Loucy (cell line): ENCODE data around the gene GGA1.

Source experiments
- H2AFZ ChIP-seq: fragments of 200-600 bp; sonication (generic); 2 replicates; pipeline ENCODE4 v1.6.0; 2016; ENCODE audit warnings: antibody characterized with exemption, mild to moderate bottlenecking, low read length, moderate library complexity
- H3F3A ChIP-seq: fragments of 200-600 bp; 2 replicates; pipeline ENCODE4 v1.6.0; 2016; ENCODE audit warnings: antibody characterized with exemption, low read depth, mild to moderate bottlenecking
- H3K27me3 ChIP-seq: fragments of 200-600 bp; sonication (generic); 2 replicates; pipeline ENCODE4 v1.6.1; 2014; ENCODE audit warnings: low read length, mild to moderate bottlenecking; ENCODE audit not compliant: insufficient read depth, poor library complexity, severe bottlenecking
- H3K36me3 ChIP-seq: fragments of 200-600 bp; sonication (generic); 2 replicates; pipeline ENCODE4 v1.6.1; 2016; ENCODE audit warnings: low read length; ENCODE audit not compliant: insufficient read depth
- H3K4me1 ChIP-seq: fragments of 200-600 bp; sonication (generic); 2 replicates; pipeline ENCODE4 v1.5.1; 2014; ENCODE audit warnings: low read length, mild to moderate bottlenecking; ENCODE audit not compliant: insufficient read depth, poor library complexity, severe bottlenecking
- H3K4me2 ChIP-seq: fragments of 200-600 bp; sonication (generic); 2 replicates; pipeline ENCODE4 v1.6.0; 2014; ENCODE audit warnings: antibody characterized with exemption, low read length, low read depth, mild to moderate bottlenecking; ENCODE audit not compliant: poor library complexity, severe bottlenecking
- H3K4me3 ChIP-seq: fragments of 200-600 bp; sonication (generic); 2 replicates; pipeline ENCODE4 v1.5.1; 2014; ENCODE audit warnings: low read length, mild to moderate bottlenecking, mixed read lengths; ENCODE audit not compliant: poor library complexity, severe bottlenecking
- H3K79me2 ChIP-seq: fragments of 200-600 bp; sonication (generic); 2 replicates; pipeline ENCODE4 v1.6.1; 2014; ENCODE audit warnings: low read length; ENCODE audit not compliant: insufficient read depth
- H3K9ac ChIP-seq: fragments of 200-600 bp; sonication (generic); 2 replicates; pipeline ENCODE4 v1.6.0; 2014; ENCODE audit warnings: mild to moderate bottlenecking, low read depth, low read length, moderate library complexity; ENCODE audit not compliant: poor library complexity, severe bottlenecking
- H3K9me2 ChIP-seq: fragments of 200-600 bp; sonication (generic); replicated peaks from 2 replicates; pipeline ENCODE4 v1.6.1; 2016; ENCODE audit warnings: low read depth, low read length, mixed read lengths
- H3K9me3 ChIP-seq: fragments of 200-600 bp; sonication (generic); 2 replicates; pipeline ENCODE4 v1.6.1; 2014; ENCODE audit warnings: mild to moderate bottlenecking, antibody characterized with exemption, low read length, low read depth; ENCODE audit not compliant: insufficient read depth
- H4K20me1 ChIP-seq: fragments of 200-600 bp; sonication (generic); 2 replicates; pipeline ENCODE4 v1.6.0; 2014; ENCODE audit warnings: antibody characterized with exemption, low read length, mild to moderate bottlenecking; ENCODE audit not compliant: insufficient read depth, poor library complexity, severe bottlenecking
- CTCF ChIP-seq: fragments of 200-600 bp; sonication (generic); conservative IDR thresholded peaks from 2 replicates; pipeline ENCODE4 v1.5.1; 2014; ENCODE audit warnings: mild to moderate bottlenecking, antibody characterized with exemption, low read length
- EZH2phosphoT487 ChIP-seq: fragments of 200-600 bp; IDR thresholded peaks from 2 replicates; pipeline ENCODE4 v1.6.1; 2018; ENCODE audit warnings: antibody characterized with exemption, mild to moderate bottlenecking, moderate library complexity, borderline replicate concordance

GGA1 gene

DNA sequence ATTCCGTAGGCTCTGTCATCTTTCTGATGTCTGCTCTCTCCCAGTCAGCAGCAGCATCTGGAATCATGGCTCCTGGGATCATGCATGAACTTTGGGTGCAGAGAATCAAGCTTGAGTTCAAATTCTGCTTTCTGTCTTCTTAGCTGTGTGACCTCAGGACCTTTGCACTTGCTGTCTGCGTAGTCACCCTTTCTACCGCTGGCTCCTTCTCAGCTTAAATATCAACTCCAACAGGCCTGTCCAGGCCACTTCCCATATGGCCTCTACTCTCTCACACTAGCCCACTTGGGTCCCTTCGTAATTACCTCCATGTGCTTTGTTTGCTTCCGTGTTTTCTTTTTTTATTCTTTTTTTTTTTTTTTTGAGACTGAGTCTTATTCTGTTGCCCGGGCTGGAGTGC, 4.6 kb upstream of the GGA1 start:
- peaks cover 1% of the 10 kb centered on the region for H3K79me2 ChIP-seq
- H2AFZ ChIP-seq: no peak overlapping the region
- H3F3A ChIP-seq: no peaks in the 10 kb centered on the region
- no peaks in the 10 kb centered on the region for H3K36me3 ChIP-seq
- peaks cover 11% of the 10 kb centered on the region for H3K4me1 ChIP-seq
- H3K9ac ChIP-seq: no peak overlapping the region
- TF ChIP-seq CTCF (no peak), EZH2phosphoT487 (no peak)
- no peaks in the 10 kb centered on the region for H3K9me3 ChIP-seq
- no peak overlapping the region for H3K4me3 ChIP-seq
- no peaks in the 10 kb centered on the region for H3K9me2 ChIP-seq
- H3K27me3 ChIP-seq: no peaks in the 10 kb centered on the region
- no peak overlapping the region for H3K4me2 ChIP-seq
- H4K20me1 ChIP-seq: peaks cover 2% of the 10 kb centered on the region

GRCh38 chr22:37604875-37605274, 3.8 kb upstream of the GGA1 start:
- peaks cover 8% of the 10 kb centered on the region for H4K20me1 ChIP-seq

GRCh38 chr22:37607010-37607934, 1.4 kb upstream of the GGA1 start:
- H3K79me2 ChIP-seq: peaks cover 29% of the 10 kb centered on the region
- no peak overlapping the region for H2AFZ ChIP-seq
- H3K9me3 ChIP-seq: no peaks in the 10 kb centered on the region
- peaks cover 17% of the 10 kb centered on the region for H4K20me1 ChIP-seq
- no peaks in the 10 kb centered on the region for H3K9me2 ChIP-seq
- peak overlapping the region; percentile 32 for H3K4me2 ChIP-seq
- H3K9ac ChIP-seq: no peak overlapping the region
- H3K4me3 ChIP-seq: peak overlapping the region; percentile 24
- H3F3A ChIP-seq: no peaks in the 10 kb centered on the region
- TF ChIP-seq EZH2phosphoT487 (no peak), CTCF (peak; percentile 98)
- H3K4me1 ChIP-seq: peaks cover 34% of the 10 kb centered on the region
- H3K36me3 ChIP-seq: no peaks in the 10 kb centered on the region
- no peaks in the 10 kb centered on the region for H3K27me3 ChIP-seq

More at GRCh38 chr22:37604875-37605274, 3.8 kb upstream of the GGA1 start:
- TF ChIP-seq EZH2phosphoT487 (no peak), CTCF (no peak)
- no peaks in the 10 kb centered on the region for H3F3A ChIP-seq
- H3K9me2 ChIP-seq: no peaks in the 10 kb centered on the region
- H3K4me1 ChIP-seq: peaks cover 16% of the 10 kb centered on the region
- no peaks in the 10 kb centered on the region for H3K36me3 ChIP-seq
- no peaks in the 10 kb centered on the region for H3K27me3 ChIP-seq
- no peak overlapping the region for H2AFZ ChIP-seq
- peak overlapping the region; percentile 57 for H3K4me2 ChIP-seq
- peaks cover 9% of the 10 kb centered on the region for H3K79me2 ChIP-seq
- H3K4me3 ChIP-seq: peak overlapping the region; percentile 12
- H3K9me3 ChIP-seq: no peaks in the 10 kb centered on the region
- H3K9ac ChIP-seq: no peak overlapping the region
